ENCODE results near the gene HOXA11. TPM values are rescaled to one million over a fixed set of nuclear protein-coding genes. Genes with fewer than 3 reads are reported as not detected.

HOXA11 gene
- total RNA-seq, 1 donor from 2014 or later, result not detected

- DNase-seq (ENCODE audit: low spot score in 2 of 2), result peak; percentile 84
- FAIRE-seq, result no peak
These were observed 34.3 kb downstream of the HOXA11 start for GRCh38 chr7:27150568-27151340.

- no peak for FAIRE-seq
- no peak for DNase-seq (ENCODE audit: low spot score in 2 of 2)
These were observed 35.0 kb downstream of the HOXA11 start for GRCh38 chr7:27149842-27150567.

GRCh38 chr7:27148756-27149641 lies 36.0 kb downstream of the HOXA11 start:
- DNase-seq (ENCODE audit: low spot score in 2 of 2) (no peak), FAIRE-seq (no peak)

- FAIRE-seq (no peak), DNase-seq (ENCODE audit: low spot score in 2 of 2) (no peak)
These were observed 36.8 kb downstream of the HOXA11 start for GRCh38 chr7:27148031-27148755.

GRCh38 chr7:27147199-27148030 lies 37.6 kb downstream of the HOXA11 start, which contains the start of gene HOXA6:
Gene HOXA6 (minus strand): TSS chr7:27147774. CDS start chr7:27147749, 25 bp downstream.
- FAIRE-seq, result no peak
- no peak for DNase-seq (ENCODE audit: low spot score in 2 of 2)

- DNase-seq (ENCODE audit: low spot score in 2 of 2) (peak in 1 of 2 donors; percentile 31), FAIRE-seq (no peak)
These were observed 38.4 kb downstream of the HOXA11 start for GRCh38 chr7:27146491-27147198.

- DNase-seq (ENCODE audit: low spot score in 2 of 2), result peak in 1 of 2 donors; percentile 15
- no peak for FAIRE-seq
These were observed 39.1 kb downstream of the HOXA11 start for GRCh38 chr7:27145914-27146412.

- no peak for FAIRE-seq
- peak in 1 of 2 donors; percentile 33 for DNase-seq (ENCODE audit: low spot score in 2 of 2)
These were observed 39.7 kb downstream of the HOXA11 start for GRCh38 chr7:27145165-27145913.

- DNase-seq (ENCODE audit: low spot score in 2 of 2) (no peak), FAIRE-seq (no peak)
These were observed 40.3 kb downstream of the HOXA11 start for GRCh38 chr7:27144781-27145164.

- FAIRE-seq (no peak), DNase-seq (ENCODE audit: low spot score in 2 of 2) (no peak)
These were observed 40.9 kb downstream of the HOXA11 start for GRCh38 chr7:27143950-27144780.

- FAIRE-seq (no peak), DNase-seq (ENCODE audit: low spot score in 2 of 2) (no peak)
These were observed 41.7 kb downstream of the HOXA11 start, which contains the start of gene HOXA5 for GRCh38 chr7:27143023-27143949. Gene HOXA5 (minus strand): TSS chr7:27143681. CDS start chr7:27143607, 74 bp downstream.

- FAIRE-seq (no peak), DNase-seq (ENCODE audit: low spot score in 2 of 2) (no peak)
These were observed 42.4 kb downstream of the HOXA11 start for GRCh38 chr7:27142580-27143022.

- DNase-seq (ENCODE audit: low spot score in 2 of 2) (peak in 1 of 2 donors; percentile 42), FAIRE-seq (no peak)
These were observed 43.0 kb downstream of the HOXA11 start for GRCh38 chr7:27141923-27142579.

GRCh38 chr7:27141137-27141922 lies 43.7 kb downstream of the HOXA11 start:
- FAIRE-seq (no peak), DNase-seq (ENCODE audit: low spot score in 2 of 2) (no peak)

Measured in frontal cortex (tissue), 4 donors.